Measurements from ENCODE around the gene CORO2B. TPM values are rescaled to one million over a fixed set of nuclear protein-coding genes. Genes with fewer than 3 reads are reported as not detected.

CORO2B gene
- total and polyA plus RNA-seq, 10 donors: 0.93 to 8.8 (median 3.6) TPM

GRCh38 chr15:68710536-68710935 lies 131.7 kb downstream of the CORO2B start:
- WGBS, 5 donors: 89 to 92% (median 90%) methylated on average over 16 of the region's 16 CpGs
- intact Hi-C loops (cut with DNase I; ENCODE audit: low total_unique reads): no loop called here

DNA sequence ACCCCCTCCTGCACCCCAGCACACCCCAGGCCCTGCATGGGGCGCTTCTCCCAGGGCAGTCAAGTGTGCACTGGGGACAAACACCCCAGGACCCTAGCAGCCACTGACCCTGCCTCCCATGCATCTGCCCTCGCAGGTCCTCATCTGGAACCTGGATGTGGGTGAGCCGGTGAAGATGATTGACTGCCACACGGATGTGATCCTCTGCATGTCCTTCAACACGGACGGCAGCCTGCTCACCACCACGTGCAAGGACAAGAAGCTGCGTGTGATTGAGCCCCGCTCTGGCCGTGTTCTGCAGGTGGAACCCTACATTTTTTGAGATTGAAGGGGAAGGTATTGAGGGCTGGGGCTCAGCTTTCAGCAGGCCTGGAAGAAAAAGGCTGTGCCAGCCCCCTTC lies 132.6 kb downstream of the CORO2B start:
- Histone ChIP-seq H3K9me3 (no peaks in the 10 kb centered on the region), H3K4me3 (no peak overlapping the region), H3K36me3 (peaks cover 0 to 12% (median 0%) of the 10 kb centered on the region in 6 donors), H3K27ac (no peak overlapping the region), H3K4me1 (no peaks in the 10 kb centered on the region), H3K27me3 (replicated peaks in 1 of 7) (no peaks in the 10 kb centered on the region)
- intact Hi-C loops (cut with DNase I; ENCODE audit: low total_unique reads): no loop called here
- no peak for DNase-seq
- WGBS, 5 donors: 89 to 96% (median 90%) methylated on average over 4 to 10 of the region's 10 CpGs
- TF ChIP-seq POLR2AphosphoS5 (IDR thresholded peaks at IDR 0.05) (no peak), POLR2A (IDR thresholded peaks at IDR 0.05) (no peak), CTCF (IDR thresholded peaks at IDR 0.05 in 8 of 11, conservative IDR thresholded peaks at IDR 0.05 in 3 of 11) (no peak)

More at GRCh38 chr15:68710536-68710935, 131.7 kb downstream of the CORO2B start:
- Histone ChIP-seq H3K4me1 (no peaks in the 10 kb centered on the region), H3K27me3 (replicated peaks in 1 of 7) (no peaks in the 10 kb centered on the region), H3K36me3 (peaks cover 0 to 12% (median 0%) of the 10 kb centered on the region in 6 donors), H3K9me3 (no peaks in the 10 kb centered on the region), H3K4me3 (no peak overlapping the region), H3K27ac (no peak overlapping the region)
- no peak for DNase-seq
- TF ChIP-seq CTCF (IDR thresholded peaks at IDR 0.05 in 8 of 11, conservative IDR thresholded peaks at IDR 0.05 in 3 of 11): no peak
- no peak for TF ChIP-seq POLR2A (IDR thresholded peaks at IDR 0.05)
- TF ChIP-seq POLR2AphosphoS5 (IDR thresholded peaks at IDR 0.05): no peak

- 65 to 84% (median 77%) methylated on average over 4 of the region's 4 CpGs for WGBS, 5 donors
- no peaks in the 10 kb centered on the region for H3K27me3 ChIP-seq (replicated peaks in 1 of 7)
- no peak overlapping the region for H3K4me3 ChIP-seq
- no peaks in the 10 kb centered on the region for H3K9me3 ChIP-seq
- no peak overlapping the region for H3K27ac ChIP-seq
- H3K36me3 ChIP-seq: peaks cover 0 to 12% (median 0%) of the 10 kb centered on the region in 6 donors
- DNase-seq: no peak
- TF ChIP-seq POLR2AphosphoS5 (IDR thresholded peaks at IDR 0.05) (no peak), POLR2A (IDR thresholded peaks at IDR 0.05) (no peak), CTCF (IDR thresholded peaks at IDR 0.05 in 8 of 11, conservative IDR thresholded peaks at IDR 0.05 in 3 of 11) (no peak)
- peaks cover 0 to 2% (median 0%) of the 10 kb centered on the region in 6 donors for H3K4me1 ChIP-seq
- intact Hi-C loops (cut with DNase I; ENCODE audit: low total_unique reads): no loop called here
Observed at GRCh38 chr15:68712886-68713285, 134.1 kb downstream of the CORO2B start.

DNA sequence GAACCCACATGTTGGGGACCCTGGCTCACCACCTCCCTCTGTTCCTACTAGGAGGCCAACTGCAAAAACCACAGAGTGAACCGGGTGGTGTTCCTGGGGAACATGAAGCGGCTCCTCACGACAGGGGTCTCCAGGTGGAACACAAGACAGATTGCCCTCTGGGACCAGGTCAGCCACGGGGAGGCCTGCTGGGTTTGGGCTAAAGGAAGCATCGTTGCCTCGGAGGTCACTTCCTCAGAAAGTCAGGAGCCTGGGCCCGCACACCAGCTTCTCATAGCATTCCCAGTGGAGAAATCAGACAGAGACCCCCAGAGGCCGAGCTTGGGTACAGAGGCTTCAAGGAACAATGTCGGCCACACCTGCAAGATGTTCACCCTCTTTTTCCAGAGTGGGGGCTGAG lies 135.1 kb downstream of the CORO2B start:
- 74 to 88% (median 81%) methylated on average over 4 to 9 of the region's 9 CpGs for WGBS, 5 donors
- Histone ChIP-seq H3K4me1 (peaks cover 0 to 5% (median 0%) of the 10 kb centered on the region in 6 donors), H3K4me3 (no peak overlapping the region), H3K36me3 (peaks cover 0 to 12% (median 0%) of the 10 kb centered on the region in 6 donors), H3K27ac (no peak overlapping the region), H3K27me3 (replicated peaks in 1 of 7) (no peaks in the 10 kb centered on the region), H3K9me3 (no peaks in the 10 kb centered on the region)
- no peak for TF ChIP-seq POLR2A (IDR thresholded peaks at IDR 0.05)
- DNase-seq: no peak
- intact Hi-C loops (cut with DNase I; ENCODE audit: low total_unique reads): no loop called here

DNA sequence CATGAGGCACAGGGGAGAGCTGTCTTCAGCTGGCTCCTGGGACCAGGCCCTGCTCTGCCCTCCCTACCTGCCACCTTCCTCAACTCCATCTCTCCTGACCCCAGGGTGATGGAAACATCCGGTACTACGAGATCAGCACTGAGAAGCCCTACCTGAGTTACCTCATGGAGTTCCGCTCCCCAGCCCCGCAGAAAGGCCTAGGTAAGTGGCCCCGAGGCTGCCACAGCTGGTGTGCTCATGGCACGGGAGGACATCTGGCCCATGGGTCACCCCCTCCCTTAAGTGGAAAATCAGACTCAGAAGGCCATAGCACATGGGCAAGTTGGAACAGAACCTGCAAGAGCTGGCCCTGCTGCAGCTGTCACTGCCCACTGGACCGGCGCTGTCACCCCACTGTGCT lies 136.3 kb downstream of the CORO2B start:
- Histone ChIP-seq H3K9me3 (no peaks in the 10 kb centered on the region), H3K27ac (no peak overlapping the region), H3K4me1 (peaks cover 0 to 5% (median 0%) of the 10 kb centered on the region in 6 donors), H3K4me3 (no peak overlapping the region), H3K36me3 (peaks cover 0 to 12% (median 0%) of the 10 kb centered on the region in 6 donors), H3K27me3 (replicated peaks in 1 of 7) (no peaks in the 10 kb centered on the region)
- intact Hi-C loops (cut with DNase I; ENCODE audit: low total_unique reads): no loop called here
- WGBS, 5 donors: 91 to 97% (median 92%) methylated on average over 6 to 8 of the region's 8 CpGs
- no peak for DNase-seq
- no peak for TF ChIP-seq POLR2A (IDR thresholded peaks at IDR 0.05)
- TF ChIP-seq CTCF (IDR thresholded peaks at IDR 0.05 in 8 of 11, conservative IDR thresholded peaks at IDR 0.05 in 3 of 11): no peak
- no peak for TF ChIP-seq POLR2AphosphoS5 (IDR thresholded peaks at IDR 0.05)
